Measurements from ENCODE around the gene SETSIP.

DNA sequence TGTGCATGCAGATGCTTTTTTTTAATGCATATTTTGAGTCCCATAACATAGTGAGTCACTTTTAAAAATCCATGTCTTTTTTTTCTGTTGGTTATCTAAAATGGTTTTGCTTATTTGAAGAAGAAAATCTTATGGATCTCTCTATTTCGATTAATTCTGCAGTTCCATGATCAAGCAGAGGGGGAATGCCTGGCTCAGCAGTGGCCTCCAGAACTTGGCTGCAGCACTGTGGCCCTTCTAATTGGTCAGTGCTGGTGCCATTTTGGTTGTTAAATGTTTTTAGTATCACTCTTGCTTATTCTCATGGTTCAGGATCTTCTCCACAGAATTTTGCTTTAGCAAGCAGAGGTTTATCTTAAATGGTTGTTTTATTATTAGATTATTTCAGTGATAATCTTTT is 34.2 kb downstream of the SETSIP start:
- TF ChIP-seq, protein P1, sequence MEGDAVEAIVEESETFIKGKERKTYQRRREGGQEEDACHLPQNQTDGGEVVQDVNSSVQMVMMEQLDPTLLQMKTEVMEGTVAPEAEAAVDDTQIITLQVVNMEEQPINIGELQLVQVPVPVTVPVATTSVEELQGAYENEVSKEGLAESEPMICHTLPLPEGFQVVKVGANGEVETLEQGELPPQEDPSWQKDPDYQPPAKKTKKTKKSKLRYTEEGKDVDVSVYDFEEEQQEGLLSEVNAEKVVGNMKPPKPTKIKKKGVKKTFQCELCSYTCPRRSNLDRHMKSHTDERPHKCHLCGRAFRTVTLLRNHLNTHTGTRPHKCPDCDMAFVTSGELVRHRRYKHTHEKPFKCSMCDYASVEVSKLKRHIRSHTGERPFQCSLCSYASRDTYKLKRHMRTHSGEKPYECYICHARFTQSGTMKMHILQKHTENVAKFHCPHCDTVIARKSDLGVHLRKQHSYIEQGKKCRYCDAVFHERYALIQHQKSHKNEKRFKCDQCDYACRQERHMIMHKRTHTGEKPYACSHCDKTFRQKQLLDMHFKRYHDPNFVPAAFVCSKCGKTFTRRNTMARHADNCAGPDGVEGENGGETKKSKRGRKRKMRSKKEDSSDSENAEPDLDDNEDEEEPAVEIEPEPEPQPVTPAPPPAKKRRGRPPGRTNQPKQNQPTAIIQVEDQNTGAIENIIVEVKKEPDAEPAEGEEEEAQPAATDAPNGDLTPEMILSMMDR (IDR thresholded peaks at IDR 0.05; ENCODE audit: insufficient read depth, low read length), result no peak
- TF ChIP-seq POLR2AphosphoS5 (IDR thresholded peaks at IDR 0.05; ENCODE audit: low read depth) (no peak), GABPA (IDR thresholded peaks at IDR 0.05; ENCODE audit: low read depth) (no peak), SPI1 (IDR thresholded peaks at IDR 0.05; ENCODE audit: borderline replicate concordance, low read depth) (no peak)
